Retinal pigment epithelial cell (primary cell): ENCODE data around the gene MED25.

Experiments
- DNase-seq: peaks from one replicate; pipeline ENCODE4 v3.0.0-alpha.2; 2010; ENCODE audit warnings: low read depth
- H3K4me3 ChIP-seq: 2 replicates; pipeline ENCODE4 v1.5.1; 2011; ENCODE audit warnings: mild to moderate bottlenecking, low read length, control low read depth, moderate library complexity
- CTCF ChIP-seq: conservative IDR thresholded peaks from 2 replicates; pipeline ENCODE4 v1.5.1; 2011; ENCODE audit warnings: low read depth, low read length, control low read depth, inconsistent platforms

Gene MED25

DNA sequence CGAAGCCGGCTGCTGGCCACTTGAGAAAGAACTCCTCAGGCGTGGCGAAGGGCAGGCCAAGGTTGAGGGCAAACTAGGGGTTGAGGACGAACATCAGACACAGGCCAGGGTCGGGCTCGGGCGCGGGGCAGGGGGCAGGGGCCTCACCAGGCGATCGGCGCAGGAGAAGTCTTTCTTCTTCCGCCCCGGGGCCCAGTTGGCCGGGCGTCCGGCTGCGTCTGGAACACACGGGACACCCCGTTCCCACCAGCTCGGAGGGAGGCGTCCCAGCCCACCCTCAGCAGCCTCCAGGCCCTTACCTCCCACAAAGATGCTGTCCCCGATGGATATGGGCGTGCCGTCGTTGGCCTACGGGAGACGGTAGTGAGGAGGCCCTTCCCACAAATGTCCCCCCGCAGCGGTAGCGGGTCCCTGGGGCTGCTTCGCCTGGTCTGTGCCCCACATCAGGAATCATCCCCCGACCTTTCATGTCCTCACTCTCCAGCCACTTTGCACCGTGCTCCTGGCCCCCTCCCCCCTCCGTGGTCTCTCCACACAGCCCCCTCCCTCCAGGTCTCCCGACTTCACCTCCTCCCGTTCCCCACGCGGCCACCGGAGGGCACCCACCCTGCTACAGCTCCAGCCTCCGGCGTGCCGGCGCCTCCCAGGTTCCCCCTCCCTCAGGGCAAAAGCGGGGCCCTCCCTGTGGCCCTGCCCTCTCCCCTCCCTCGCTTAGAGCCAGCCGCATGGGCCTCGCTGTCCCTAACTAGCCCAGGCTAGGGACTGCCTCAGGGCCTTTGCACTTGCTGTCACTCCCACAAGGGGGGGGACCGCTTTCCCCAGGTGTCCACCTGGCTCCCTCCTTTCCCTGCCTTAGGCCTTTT lies 44.5 kb downstream of the MED25 start:
- peak; percentile 49 for TF ChIP-seq CTCF
- DNase-seq, result no peak
- H3K4me3 ChIP-seq, result no peak overlapping the region

GRCh38 chr19:49863254-49863934 lies 45.3 kb downstream of the MED25 start:
- TF ChIP-seq CTCF, result no peak
- no peak overlapping the region for H3K4me3 ChIP-seq
- DNase-seq, result no peak

DNA sequence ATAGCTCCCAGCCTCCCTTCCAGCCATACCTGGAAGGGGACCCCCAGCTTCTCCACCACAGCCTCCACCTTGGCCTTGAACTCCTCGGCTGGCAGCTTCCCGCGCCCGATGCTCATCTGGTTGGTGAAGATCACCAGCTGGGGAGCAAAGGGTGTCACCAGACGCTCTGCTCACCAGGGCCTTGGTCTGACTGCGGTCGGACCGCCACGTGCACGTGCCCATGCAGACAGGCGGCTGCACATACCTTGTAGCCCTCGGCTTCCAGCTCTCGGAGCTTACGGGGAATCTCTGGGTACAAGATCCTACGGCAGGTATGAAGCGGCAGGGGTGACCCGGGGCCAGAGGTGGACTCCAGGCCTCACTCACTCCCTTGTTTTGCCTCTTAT lies 45.8 kb downstream of the MED25 start:
- DNase-seq, result no peak
- no peak for TF ChIP-seq CTCF
- no peak overlapping the region for H3K4me3 ChIP-seq

DNA sequence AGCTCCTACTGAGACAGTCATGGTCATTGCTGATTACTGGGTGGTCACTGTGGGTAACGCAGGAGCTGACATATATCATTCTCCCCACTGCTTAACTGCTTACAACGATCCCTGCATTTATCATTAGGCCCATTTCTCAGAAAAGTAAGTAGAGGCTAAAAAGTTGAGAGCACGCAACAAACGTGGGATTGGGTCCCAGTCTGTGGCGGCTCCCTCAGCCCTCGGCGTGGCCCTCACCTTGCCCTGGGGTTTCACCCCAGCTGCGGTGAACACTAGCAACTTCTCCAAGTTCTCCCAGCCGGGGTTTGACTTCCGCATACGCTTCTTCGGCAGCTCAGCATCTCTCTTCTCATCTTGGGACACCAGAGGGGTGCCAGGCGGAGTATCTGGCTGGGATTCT lies 46.8 kb downstream of the MED25 start:
- no peak for TF ChIP-seq CTCF

DNA sequence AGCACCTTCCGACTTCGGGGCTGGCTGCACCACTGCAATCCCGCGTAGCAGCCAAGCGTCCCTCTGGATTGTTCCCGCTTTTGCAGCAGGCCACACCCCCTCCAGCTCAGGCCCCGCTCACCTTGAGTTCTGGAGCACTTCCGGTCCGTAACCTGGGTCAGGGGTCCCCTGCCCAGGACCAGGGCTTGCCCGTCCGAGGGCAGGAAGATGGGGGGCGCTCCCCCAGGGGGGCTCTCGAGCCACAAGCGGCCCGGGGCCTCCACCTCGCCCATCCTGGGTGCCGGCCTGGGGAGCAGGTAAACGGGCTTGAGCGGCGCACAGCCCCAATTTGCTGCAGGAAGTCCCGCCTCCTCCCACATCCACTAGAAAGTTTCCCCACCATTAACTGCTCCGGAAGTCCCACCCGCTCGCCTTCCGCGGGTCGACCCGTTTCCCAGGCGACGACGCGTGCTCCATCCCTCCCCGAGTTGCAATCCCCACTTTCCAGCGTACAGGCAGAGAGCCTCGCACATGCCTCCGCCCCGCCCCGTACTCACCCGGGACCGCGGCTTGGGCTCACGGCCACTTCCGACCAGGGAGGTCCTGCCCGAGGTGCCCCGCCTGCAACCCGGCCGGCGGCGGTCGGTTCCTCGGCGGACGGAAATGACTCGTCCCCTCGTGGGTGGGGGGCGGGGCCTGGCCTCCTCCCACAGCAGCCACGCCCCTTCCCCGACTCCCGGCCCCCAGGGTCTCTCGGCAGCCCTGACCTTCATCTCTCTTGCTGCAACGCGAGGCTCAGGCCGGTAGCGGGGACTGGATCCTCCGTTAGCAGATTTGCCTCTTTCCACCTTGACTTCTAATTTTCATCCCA lies 49.1 kb downstream of the MED25 start, which contains the start of gene PNKP:
TSS of gene PNKP (minus strand) at position 644 of the 850 bp plus-strand sequence. CDS start at position 272, 372 bp downstream.
- TF ChIP-seq CTCF, result no peak
- H3K4me3 ChIP-seq, result peak within 1 kb of the TSS; percentile 80
- peak; percentile 56 for DNase-seq

More for the DNA sequence above, 46.8 kb downstream of the MED25 start:
- no peak for DNase-seq
- no peak overlapping the region for H3K4me3 ChIP-seq

DNA sequence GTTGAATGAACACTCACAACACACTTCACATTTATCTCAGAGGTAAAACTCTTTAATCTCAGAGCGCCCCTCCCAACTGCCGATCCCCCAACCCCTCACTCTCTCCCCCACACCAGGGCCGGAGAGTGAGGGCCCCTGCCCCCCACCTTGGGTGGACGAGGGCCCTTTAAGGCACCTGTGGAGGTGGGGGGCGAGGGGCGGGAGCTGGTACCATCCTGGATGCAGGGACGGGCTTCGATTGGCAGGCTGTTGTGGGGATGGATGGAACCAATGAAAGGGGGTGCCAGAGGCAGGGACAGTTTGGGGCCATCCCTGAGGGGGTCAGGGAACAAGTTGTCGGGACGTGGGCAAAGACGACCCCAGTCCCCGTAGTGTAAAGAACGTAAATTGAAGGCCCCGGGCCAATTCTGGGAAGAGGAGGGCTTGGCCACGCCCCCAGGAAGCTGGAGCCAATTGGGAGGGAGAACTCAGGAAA lies 51.0 kb downstream of the MED25 start:
- no peak for TF ChIP-seq CTCF
- H3K4me3 ChIP-seq, result peak overlapping the region; percentile 50
- no peak for DNase-seq
